HepG2 (cell line): ENCODE measurements around the gene PHACTR3. TPM values are rescaled to one million over a fixed set of nuclear protein-coding genes. Genes with fewer than 3 reads are reported as not detected.

Experiments
- ATAC-seq: fragments of 200-7000 bp; cut with Tn5 transposase; 3 replicates; pipeline ENCODE4 v1.9.1; 2020; ENCODE audit warnings: mild to moderate bottlenecking, moderate library complexity
- BruUV-seq: library from RNA; stranded (reverse); fragments of 400-500 nt; replicated peaks from 2 replicates; lab custom pipeline; 2021; lab: Mats Ljungman, UMichigan
- CTCF ChIA-PET: fragments of 300-600 bp; formaldehyde crosslinking; extraction: SDS; loops from one replicate; lab custom pipeline; 2021; ENCODE audit warnings: low total read pairs, inconsistent platforms, low intra/inter-chr PET ratio; lab: Yijun Ruan, JAX
- POLR2A ChIA-PET: fragments of 350-600 bp; sonication (Branson Sonifier 250); formaldehyde crosslinking; loops from one replicate; lab custom pipeline; 2020; ENCODE audit warnings: antibody characterized with exemption, inconsistent platforms; lab: Yijun Ruan, JAX
- DNase-seq: peaks from one replicate; pipeline ENCODE4 v3.0.0-alpha.2; 2015; ENCODE audit warnings: low spot score
- FAIRE-seq: peaks from 3 replicates; lab custom pipeline; 2011; peaks lifted over from hg19 to GRCh38; lab: Jason Lieb, UNC
- H2AFZ ChIP-seq: one replicate; pipeline ENCODE4 v1.6.1; 2011; ENCODE audit warnings: low read length, inconsistent platforms
- H3K27ac ChIP-seq: fragments of 300-600 bp; 3 replicates; pipeline ENCODE4 v1.8.0; 2011; ENCODE audit warnings: mixed run types, mild to moderate bottlenecking, mixed read lengths, low read length, inconsistent platforms; ENCODE audit not compliant: insufficient read depth; ENCODE audit errors: extremely low read length
- H3K27me3 ChIP-seq, 2 experiments: fragments of 200-600 bp in 1 of 2; 2 replicates in 1 of 2; 3 replicates in 1 of 2; pipeline versions ENCODE4 v1.6.0 to v1.8.0; 2011; ENCODE audit warnings: low read length in 2 of 2, mild to moderate bottlenecking in 2 of 2, moderate library complexity in 2 of 2, inconsistent platforms in 1 of 2; ENCODE audit not compliant: insufficient read depth in 2 of 2, control insufficient read depth in 1 of 2
- H3K36me3 ChIP-seq, 2 experiments: fragments of 200-600 bp in 1 of 2; replicated peaks in 1 of 2; 2 replicates in 1 of 2; 3 replicates in 1 of 2; pipeline versions ENCODE4 v1.5.1 to v1.8.0; 2011; ENCODE audit warnings: low read length in 2 of 2, inconsistent platforms in 1 of 2; ENCODE audit not compliant: insufficient read depth in 2 of 2, control insufficient read depth in 1 of 2
- H3K4me1 ChIP-seq: 2 replicates; pipeline ENCODE4 v1.5.1; 2012; ENCODE audit warnings: low read length, inconsistent platforms; ENCODE audit not compliant: insufficient read depth
- H3K4me2 ChIP-seq: 2 replicates; pipeline ENCODE4 v1.6.0; 2011; ENCODE audit warnings: low read depth, low read length, inconsistent platforms
- H3K4me3 ChIP-seq, 3 experiments: fragments of 200-600 bp in 1 of 3; sonication (generic), shearing (Covaris generic) in 1 of 3; replicated peaks in 1 of 3; 2 replicates each; pipeline ENCODE4 v1.5.1; 2011 to 2016; ENCODE audit warnings: low read length in 3 of 3, inconsistent platforms in 2 of 3, low read depth in 2 of 3, mild to moderate bottlenecking in 2 of 3, control low read depth in 1 of 3, mixed read lengths in 1 of 3; ENCODE audit not compliant: insufficient read depth in 1 of 3
- H3K79me2 ChIP-seq: one replicate; pipeline ENCODE4 v1.6.1; 2011; ENCODE audit warnings: low read length, inconsistent platforms; ENCODE audit not compliant: insufficient read depth
- H3K9ac ChIP-seq: 2 replicates; pipeline ENCODE4 v1.6.0; 2011; ENCODE audit warnings: mild to moderate bottlenecking, low read depth, low read length, inconsistent platforms; ENCODE audit not compliant: insufficient read depth
- H3K9me3 ChIP-seq: 2 replicates; pipeline ENCODE4 v1.5.1; 2012; ENCODE audit warnings: mild to moderate bottlenecking, low read length
- H4K20me1 ChIP-seq: 2 replicates; pipeline ENCODE4 v1.6.0; 2011; ENCODE audit warnings: inconsistent platforms, mild to moderate bottlenecking, low read length, moderate library complexity; ENCODE audit not compliant: insufficient read depth
- GLI4 ChIP-seq: sonication (generic); formaldehyde crosslinking; IDR thresholded peaks from 2 replicates; pipeline ENCODE4 v1.5.1; 2020; ENCODE audit warnings: missing genetic modification reagents, mild to moderate bottlenecking, moderate library complexity, borderline replicate concordance
- HHEX ChIP-seq: IDR thresholded peaks from 2 replicates; pipeline ENCODE4 v1.6.1; 2016; ENCODE audit warnings: control low read depth
- MBD4 ChIP-seq: IDR thresholded peaks from 2 replicates; pipeline ENCODE4 v1.6.1; 2012; ENCODE audit warnings: low read length, inconsistent platforms, borderline replicate concordance
- MBNL3 ChIP-seq: fragments of 250-450 bp; sonication (Bioruptor Pico); conservative IDR thresholded peaks from 2 replicates; pipeline ENCODE4 v1.8.0; 2022; ENCODE audit warnings: mild to moderate bottlenecking, inconsistent platforms
- NCOA1 ChIP-seq: sonication (generic); formaldehyde crosslinking; IDR thresholded peaks from 2 replicates; pipeline ENCODE4 v1.9.0; 2021; ENCODE audit warnings: missing genetic modification reagents
- ZNF740 ChIP-seq: sonication (generic); formaldehyde crosslinking; IDR thresholded peaks from 2 replicates; pipeline ENCODE4 v1.4.0; 2020; ENCODE audit warnings: missing genetic modification reagents
- WGBS: methylation state at CpG from one replicate; pipeline ENCODE4 v1.1.6; 2017; ENCODE audit warnings: low lambda C conversion rate; 5-methylcytosine and 5-hydroxymethylcytosine counted together
- in situ Hi-C: cut with HindIII; loops from 2 replicates; pipeline ENCODE4 v1.10.0; 2017; ENCODE audit warnings: low pct_unique_long_range_greater_than_20kb; ENCODE audit not compliant: extremely low pct_ligation_motif_present
- intact Hi-C: fragments of 100-400 bp; cut with micrococcal nuclease; formaldehyde crosslinking; loops from one replicate; pipeline ENCODE4 v1.10.0; 2022; ENCODE audit not compliant: unreplicated experiment
- polyA plus RNA-seq, 8 experiments: library from polyadenylated mRNA; depleted of rRNA in 3 of 8; stranded (reverse) in 7 of 8; unstranded in 1 of 8; fragments of >200 nt; fragmentation: Illumina TruSeq in 4 of 8; extraction: Trizol in 4 of 8; gene quantifications; 2 replicates each; pipeline versions ENCODE4 v1.2.1 to v1.2.3, GENCODE V29; 2011 to 2016; ENCODE audit warnings: low read depth in 4 of 8, missing spikeins in 1 of 8, mixed read lengths in 1 of 8; ENCODE audit not compliant: insufficient read depth in 1 of 8
- total RNA-seq, 5 experiments: library from RNA; depleted of rRNA; stranded (reverse); fragments of >200 nt; fragmentation: Illumina TruSeq; extraction: Trizol; gene quantifications; 2 replicates each; pipeline ENCODE4 v1.2.3, GENCODE V29; 2016; ENCODE audit warnings: low read depth in 1 of 5
- TF ChIP-seq, protein P1 (sequence below): sonication (generic); formaldehyde crosslinking; conservative IDR thresholded peaks from 2 replicates; pipeline ENCODE4 v1.8.0; 2022; ENCODE audit warnings: missing genetic modification reagents

Gene PHACTR3
- total and polyA plus RNA-seq, 2 of the 13 experiments (the other 11 are each of a cell fraction or from before 2014, with no cell fraction given) = not detected

DNA sequence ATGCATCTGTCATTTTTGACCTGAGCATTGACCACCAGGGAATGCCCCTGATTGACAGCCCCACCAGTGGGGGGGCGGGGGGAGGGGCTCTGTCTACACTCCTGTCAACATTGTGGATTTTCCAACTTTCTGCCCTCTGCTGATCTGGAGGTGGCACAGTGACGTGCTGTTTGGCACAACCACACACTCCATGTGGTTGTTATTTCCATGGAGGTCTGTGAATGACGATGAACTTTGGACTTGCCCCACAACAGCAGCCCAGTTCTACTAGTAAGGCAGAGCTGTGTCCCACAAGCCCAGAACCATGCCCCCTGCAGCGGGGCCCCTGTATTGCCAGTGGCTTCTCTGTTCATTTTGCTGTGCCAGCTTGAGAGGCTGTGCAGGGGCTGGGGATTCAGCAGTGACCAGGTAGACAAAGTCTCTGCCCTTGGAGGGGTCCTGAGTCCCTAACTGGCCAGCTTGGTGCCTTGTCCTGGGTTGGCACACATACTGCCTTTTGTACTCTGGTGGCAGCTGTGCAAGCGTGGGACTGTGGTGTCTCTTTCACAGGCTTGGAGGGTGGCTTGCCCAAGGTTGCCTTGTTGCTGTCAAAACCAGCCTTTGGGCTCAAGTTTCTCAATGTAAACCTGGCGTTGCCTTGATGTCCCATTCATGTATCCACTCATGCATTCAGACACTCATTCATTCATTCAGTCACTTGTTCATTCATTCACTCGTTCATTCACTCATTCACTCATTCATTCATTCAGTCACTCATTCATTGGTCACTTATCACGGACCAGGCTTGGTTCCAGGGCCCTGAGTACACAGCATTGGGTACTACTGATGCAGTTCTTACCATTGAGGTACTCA lies 220.6 kb downstream of the PHACTR3 start:
- FAIRE-seq = no peak

DNA sequence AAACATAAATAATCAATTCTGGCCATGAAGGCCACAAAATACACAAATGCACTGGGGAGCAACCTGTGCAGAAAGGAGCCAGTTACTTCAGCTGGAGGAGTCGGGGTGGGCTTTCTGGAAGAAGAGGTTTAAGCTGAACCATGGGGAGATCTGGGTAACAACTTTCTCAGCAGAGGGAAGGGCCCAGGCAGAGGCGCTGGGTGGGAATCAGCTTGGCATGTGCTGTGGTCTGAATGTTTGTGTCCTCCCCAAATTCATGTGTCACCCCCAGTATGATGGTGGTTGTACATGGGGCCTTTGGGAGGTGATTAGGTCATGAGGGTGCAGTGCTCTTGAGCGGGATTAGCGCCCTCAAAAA lies 221.2 kb downstream of the PHACTR3 start:
- intact Hi-C loops (no loop called here), in situ Hi-C loops (no loop called here)
- Histone ChIP-seq H3K27me3 (peaks cover 13 to 38% of the 10 kb centered on the region in 2 experiments), H3K36me3 (no peaks in the 10 kb centered on the region), H2AFZ (no peak overlapping the region), H3K9me3 (no peaks in the 10 kb centered on the region), H3K79me2 (no peaks in the 10 kb centered on the region), H3K4me1 (no peaks in the 10 kb centered on the region), H4K20me1 (no peaks in the 10 kb centered on the region; the same call in 1 of the 2 replicates), H3K27ac (no peak overlapping the region), H3K9ac (no peak overlapping the region), H3K4me3 (no peak overlapping the region), H3K4me2 (no peak overlapping the region)
- CTCF ChIA-PET = no interaction called here
- ATAC-seq = no peak
- BruUV-seq = no TSS peak
- POLR2A ChIA-PET = no interaction called here
- WGBS = 24% methylated on average over 4 of the region's 4 CpGs
- no peak for DNase-seq
- FAIRE-seq = no peak
- no peak for TF ChIP-seq MBNL3
- no peak for TF ChIP-seq NCOA1
- TF ChIP-seq GLI4 (CRISPR knock-in tag) = no peak
- TF ChIP-seq HHEX = no peak
- TF ChIP-seq MBD4 = no peak
- TF ChIP-seq, protein P1, sequence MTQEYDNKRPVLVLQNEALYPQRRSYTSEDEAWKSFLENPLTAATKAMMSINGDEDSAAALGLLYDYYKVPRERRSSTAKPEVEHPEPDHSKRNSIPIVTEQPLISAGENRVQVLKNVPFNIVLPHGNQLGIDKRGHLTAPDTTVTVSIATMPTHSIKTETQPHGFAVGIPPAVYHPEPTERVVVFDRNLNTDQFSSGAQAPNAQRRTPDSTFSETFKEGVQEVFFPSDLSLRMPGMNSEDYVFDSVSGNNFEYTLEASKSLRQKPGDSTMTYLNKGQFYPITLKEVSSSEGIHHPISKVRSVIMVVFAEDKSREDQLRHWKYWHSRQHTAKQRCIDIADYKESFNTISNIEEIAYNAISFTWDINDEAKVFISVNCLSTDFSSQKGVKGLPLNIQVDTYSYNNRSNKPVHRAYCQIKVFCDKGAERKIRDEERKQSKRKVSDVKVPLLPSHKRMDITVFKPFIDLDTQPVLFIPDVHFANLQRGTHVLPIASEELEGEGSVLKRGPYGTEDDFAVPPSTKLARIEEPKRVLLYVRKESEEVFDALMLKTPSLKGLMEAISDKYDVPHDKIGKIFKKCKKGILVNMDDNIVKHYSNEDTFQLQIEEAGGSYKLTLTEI (CRISPR knock-in tag) = no peak

More for the DNA sequence above, 220.6 kb downstream of the PHACTR3 start:
- no peaks in the 10 kb centered on the region for H3K79me2 ChIP-seq
- intact Hi-C loops (no loop called here), in situ Hi-C loops (no loop called here)
- no peaks in the 10 kb centered on the region; the same call in 1 of the 2 replicates for H4K20me1 ChIP-seq
- TF ChIP-seq ZNF740 (CRISPR knock-in tag) = 0 out of 2 replicates have a peak, but pooled peaks have one; percentile 43
- no peak for TF ChIP-seq NCOA1
- H3K4me3 ChIP-seq = no peak overlapping the region
- H3K4me1 ChIP-seq = no peaks in the 10 kb centered on the region
- ChIA-PET POLR2A (no interaction called here), CTCF (no interaction called here)
- no peaks in the 10 kb centered on the region for H3K36me3 ChIP-seq
- H3K27me3 ChIP-seq = peaks cover 13 to 44% of the 10 kb centered on the region in 2 experiments
- BruUV-seq = no TSS peak
- H3K9me3 ChIP-seq = no peaks in the 10 kb centered on the region
- ATAC-seq (no peak), DNase-seq (no peak)
- H3K27ac ChIP-seq = no peak overlapping the region
- H3K4me2 ChIP-seq = no peak overlapping the region
- whole genome bisulfite sequencing = 14% methylated on average over 8 of the region's 8 CpGs
- no peak overlapping the region for H3K9ac ChIP-seq
- H2AFZ ChIP-seq = no peak overlapping the region
